ENCODE data around the gene MYO5B. TPM values are rescaled to one million over a fixed set of nuclear protein-coding genes. Genes with fewer than 3 reads are reported as not detected.

The MYO5B gene
- total RNA-seq, 1 experiment from 2014 or later: 25.9 TPM

DNA sequence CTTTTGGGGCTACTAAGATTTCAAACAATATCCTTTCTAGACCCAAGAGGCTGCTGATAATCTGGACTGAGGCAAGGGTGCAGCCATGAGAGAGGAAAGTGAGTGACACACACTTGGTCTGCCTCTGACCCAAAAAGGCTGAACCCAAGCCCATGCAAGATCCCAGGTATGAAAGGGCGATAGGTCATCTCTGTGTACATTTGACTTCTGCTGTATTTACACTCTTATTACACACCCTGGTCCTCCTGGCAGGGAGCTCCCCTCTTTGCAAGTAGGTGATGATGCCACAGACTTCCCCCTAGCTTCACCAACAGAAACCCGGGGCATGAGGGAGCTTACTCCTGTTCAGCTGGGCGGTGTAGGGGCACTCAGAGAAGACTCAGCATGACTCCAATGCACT, 319.8 kb downstream of the MYO5B start:
- Mint-ChIP-seq H3K4me1 (ENCODE audit: insufficient read depth, unreplicated experiment) (no peaks in the 10 kb centered on the region), H3K36me3 (ENCODE audit: insufficient read depth, unreplicated experiment) (no peaks in the 10 kb centered on the region), H3K27me3 (ENCODE audit: insufficient read depth, unreplicated experiment) (no peaks in the 10 kb centered on the region), H3K9me3 (ENCODE audit: unreplicated experiment) (no peaks in the 10 kb centered on the region), H3K4me3 (ENCODE audit: unreplicated experiment) (no peak overlapping the region), H3K27ac (ENCODE audit: low read depth, unreplicated experiment) (no peak overlapping the region)
- TF ChIP-seq, protein P1, sequence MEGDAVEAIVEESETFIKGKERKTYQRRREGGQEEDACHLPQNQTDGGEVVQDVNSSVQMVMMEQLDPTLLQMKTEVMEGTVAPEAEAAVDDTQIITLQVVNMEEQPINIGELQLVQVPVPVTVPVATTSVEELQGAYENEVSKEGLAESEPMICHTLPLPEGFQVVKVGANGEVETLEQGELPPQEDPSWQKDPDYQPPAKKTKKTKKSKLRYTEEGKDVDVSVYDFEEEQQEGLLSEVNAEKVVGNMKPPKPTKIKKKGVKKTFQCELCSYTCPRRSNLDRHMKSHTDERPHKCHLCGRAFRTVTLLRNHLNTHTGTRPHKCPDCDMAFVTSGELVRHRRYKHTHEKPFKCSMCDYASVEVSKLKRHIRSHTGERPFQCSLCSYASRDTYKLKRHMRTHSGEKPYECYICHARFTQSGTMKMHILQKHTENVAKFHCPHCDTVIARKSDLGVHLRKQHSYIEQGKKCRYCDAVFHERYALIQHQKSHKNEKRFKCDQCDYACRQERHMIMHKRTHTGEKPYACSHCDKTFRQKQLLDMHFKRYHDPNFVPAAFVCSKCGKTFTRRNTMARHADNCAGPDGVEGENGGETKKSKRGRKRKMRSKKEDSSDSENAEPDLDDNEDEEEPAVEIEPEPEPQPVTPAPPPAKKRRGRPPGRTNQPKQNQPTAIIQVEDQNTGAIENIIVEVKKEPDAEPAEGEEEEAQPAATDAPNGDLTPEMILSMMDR (IDR thresholded peaks at IDR 0.05; ENCODE audit: unreplicated experiment): no peak
- ChIA-PET CTCF (interaction anchor here (3.5 kb wide), 1 partner anchor 16 kb away, joined by 18 read pairs; no protein-coding TSS in a partner anchor), POLR2A (interaction anchor here (0.6 kb wide), 1 partner anchor 48 kb away, joined by 3 read pairs; no protein-coding TSS in a partner anchor)
- DNase-seq (ENCODE audit: unreplicated experiment): no peak
- no TSS peak for BruUV-seq (replicated peaks)
- intact Hi-C loops (cut with micrococcal nuclease): no loop called here

- TF ChIP-seq, protein P1 (IDR thresholded peaks at IDR 0.05; ENCODE audit: unreplicated experiment): no peak
- intact Hi-C loops (cut with micrococcal nuclease): no loop called here
- Mint-ChIP-seq H3K4me1 (ENCODE audit: insufficient read depth, unreplicated experiment) (no peaks in the 10 kb centered on the region), H3K36me3 (ENCODE audit: insufficient read depth, unreplicated experiment) (no peaks in the 10 kb centered on the region), H3K27ac (ENCODE audit: low read depth, unreplicated experiment) (no peak overlapping the region), H3K27me3 (ENCODE audit: insufficient read depth, unreplicated experiment) (no peaks in the 10 kb centered on the region), H3K9me3 (ENCODE audit: unreplicated experiment) (no peaks in the 10 kb centered on the region), H3K4me3 (ENCODE audit: unreplicated experiment) (no peak overlapping the region)
- no peak for DNase-seq (ENCODE audit: unreplicated experiment)
- POLR2A ChIA-PET: no interaction called here
- CTCF ChIA-PET: interaction anchor here (0.6 to 3.5 kb wide), 5 partner anchors 11 to 1199 kb away, joined by 3 to 18 read pairs (median 3); no protein-coding TSS in a partner anchor
- BruUV-seq (replicated peaks): no TSS peak
Observed at GRCh38 chr18:49874238-49874637, 320.7 kb downstream of the MYO5B start.

DNA sequence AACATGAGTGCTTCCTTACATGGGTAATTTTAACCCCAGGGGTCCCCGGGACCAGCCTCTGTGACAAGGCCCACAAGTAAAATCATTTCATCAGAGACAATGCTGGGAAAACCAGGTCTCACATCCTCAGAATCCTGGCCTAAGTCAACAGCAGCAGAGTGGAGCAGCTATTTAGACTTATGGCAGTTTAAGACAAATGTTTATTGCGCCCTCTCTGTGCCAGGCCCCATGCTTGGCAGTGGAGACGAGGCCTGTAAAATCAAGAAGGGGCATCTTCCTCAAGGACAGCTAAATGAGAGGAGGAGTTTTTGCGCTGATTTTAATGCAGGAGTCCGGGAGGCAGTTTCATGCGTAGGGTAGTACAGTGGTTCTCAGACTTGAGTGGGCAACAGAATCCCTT, 325.6 kb downstream of the MYO5B start:
- Mint-ChIP-seq H3K27ac (ENCODE audit: low read depth, unreplicated experiment) (no peak overlapping the region), H3K27me3 (ENCODE audit: insufficient read depth, unreplicated experiment) (no peaks in the 10 kb centered on the region), H3K4me3 (ENCODE audit: unreplicated experiment) (no peak overlapping the region), H3K9me3 (ENCODE audit: unreplicated experiment) (no peaks in the 10 kb centered on the region), H3K4me1 (ENCODE audit: insufficient read depth, unreplicated experiment) (no peaks in the 10 kb centered on the region), H3K36me3 (ENCODE audit: insufficient read depth, unreplicated experiment) (no peaks in the 10 kb centered on the region)
- no peak for DNase-seq (ENCODE audit: unreplicated experiment)
- BruUV-seq (replicated peaks): no TSS peak
- POLR2A ChIA-PET: interaction anchor here (1.0 kb wide), 1 partner anchor 9 kb away, joined by 3 read pairs; no protein-coding TSS in a partner anchor
- CTCF ChIA-PET: interaction anchor here (0.6 to 0.7 kb wide), 3 partner anchors 10 to 761 kb away, joined by 3 to 4 read pairs (median 4); no protein-coding TSS in a partner anchor
- intact Hi-C loops (cut with micrococcal nuclease): loop anchor here (10.0 kb wide), 1 partner anchor 485 kb away; no protein-coding TSS in a partner anchor
- TF ChIP-seq, protein P1 (IDR thresholded peaks at IDR 0.05; ENCODE audit: unreplicated experiment): no peak

- H3K27me3 Mint-ChIP-seq (ENCODE audit: insufficient read depth, unreplicated experiment): no peaks in the 10 kb centered on the region
- no peak overlapping the region for H3K4me3 Mint-ChIP-seq (ENCODE audit: unreplicated experiment)
- POLR2A ChIA-PET: no interaction called here
- H3K9me3 Mint-ChIP-seq (ENCODE audit: unreplicated experiment): no peaks in the 10 kb centered on the region
- TF ChIP-seq, protein P1 (IDR thresholded peaks at IDR 0.05; ENCODE audit: unreplicated experiment): no peak
- intact Hi-C loops (cut with micrococcal nuclease): loop anchor here (10.0 kb wide), 1 partner anchor 488 kb away; no protein-coding TSS in a partner anchor
- no peak for DNase-seq (ENCODE audit: unreplicated experiment)
- no peaks in the 10 kb centered on the region for H3K36me3 Mint-ChIP-seq (ENCODE audit: insufficient read depth, unreplicated experiment)
- no TSS peak for BruUV-seq (replicated peaks)
- H3K4me1 Mint-ChIP-seq (ENCODE audit: insufficient read depth, unreplicated experiment): no peaks in the 10 kb centered on the region
- CTCF ChIA-PET: interaction anchor here (0.6 to 1.6 kb wide), 3 partner anchors 17 to 356 kb away, joined by 3 to 4 read pairs (median 3); no protein-coding TSS in a partner anchor
- H3K27ac Mint-ChIP-seq (ENCODE audit: low read depth, unreplicated experiment): no peak overlapping the region
Observed at GRCh38 chr18:49866680-49867079, 328.3 kb downstream of the MYO5B start.
